HFFc6 (cell line): ENCODE data around the gene PRKG1. TPM values are rescaled to one million over a fixed set of nuclear protein-coding genes. Genes with fewer than 3 reads are reported as not detected.
A peak's percentile ranks its signal among the peaks of the same experiment; 100 is the strongest.

ENCODE experiments used
- DNase-seq: peaks from one replicate; pipeline ENCODE4 v3.0.0-alpha.2; 2018
- H3K27ac Mint-ChIP-seq: 2 replicates; pipeline ENCODE4 v1.8.0; 2020; ENCODE audit warnings: mild to moderate bottlenecking, mixed read lengths
- H3K27me3 Mint-ChIP-seq: 2 replicates; pipeline ENCODE4 v1.8.0; 2021; ENCODE audit warnings: mild to moderate bottlenecking, moderate library complexity, mixed read lengths; ENCODE audit not compliant: insufficient read depth
- H3K36me3 Mint-ChIP-seq: 2 replicates; pipeline ENCODE4 v1.8.0; 2021; ENCODE audit warnings: low read depth, mixed read lengths
- H3K4me1 Mint-ChIP-seq: 2 replicates; pipeline ENCODE4 v1.8.0; 2020; ENCODE audit warnings: low read depth, mixed read lengths
- H3K4me3 Mint-ChIP-seq: 2 replicates; pipeline ENCODE4 v1.8.0; 2020; ENCODE audit warnings: mild to moderate bottlenecking, moderate library complexity, mixed read lengths
- H3K9me3 Mint-ChIP-seq: 2 replicates; pipeline ENCODE4 v1.8.0; 2020; ENCODE audit warnings: mild to moderate bottlenecking, mixed read lengths
- total RNA-seq, 6 experiments: library from RNA; stranded (reverse); fragmentation: NEBNext Ultra II Directional; extraction: Animal tissue kit (Norgen Biotek cat#: 25700); gene quantifications; 2 replicates in 1 of 6; 3 replicates in 5 of 6; pipeline ENCODE4 v1.2.3, GENCODE V29; 2021
- TF ChIP-seq, protein P1 (sequence below): fragments of 200-600 bp; sonication (generic); IDR thresholded peaks from 2 replicates; pipeline ENCODE4 v1.5.0; 2021; ENCODE audit warnings: antibody characterized with exemption, mild to moderate bottlenecking

The PRKG1 gene
- total RNA-seq, 6 experiments from 2014 or later = 9.3 to 10.1 (median 9.8) TPM

GRCh38 chr10:52027055-52027705 is 952.9 kb downstream of the PRKG1 start:
- H3K4me1 Mint-ChIP-seq = no peaks in the 10 kb centered on the region; the same call in 1 of the 2 replicates

GRCh38 chr10:52028523-52028858 is 954.2 kb downstream of the PRKG1 start:
- H3K27ac Mint-ChIP-seq = no peak overlapping the region
- H3K9me3 Mint-ChIP-seq = no peaks in the 10 kb centered on the region
- H3K4me3 Mint-ChIP-seq = no peak overlapping the region
- H3K4me1 Mint-ChIP-seq = no peaks in the 10 kb centered on the region; the same call in 1 of the 2 replicates
- 0 out of 2 replicates have a peak, but pooled peaks cover 2% of the 10 kb centered on the region for H3K27me3 Mint-ChIP-seq
- H3K36me3 Mint-ChIP-seq = no peaks in the 10 kb centered on the region
- DNase-seq = no peak
- TF ChIP-seq, protein P1, sequence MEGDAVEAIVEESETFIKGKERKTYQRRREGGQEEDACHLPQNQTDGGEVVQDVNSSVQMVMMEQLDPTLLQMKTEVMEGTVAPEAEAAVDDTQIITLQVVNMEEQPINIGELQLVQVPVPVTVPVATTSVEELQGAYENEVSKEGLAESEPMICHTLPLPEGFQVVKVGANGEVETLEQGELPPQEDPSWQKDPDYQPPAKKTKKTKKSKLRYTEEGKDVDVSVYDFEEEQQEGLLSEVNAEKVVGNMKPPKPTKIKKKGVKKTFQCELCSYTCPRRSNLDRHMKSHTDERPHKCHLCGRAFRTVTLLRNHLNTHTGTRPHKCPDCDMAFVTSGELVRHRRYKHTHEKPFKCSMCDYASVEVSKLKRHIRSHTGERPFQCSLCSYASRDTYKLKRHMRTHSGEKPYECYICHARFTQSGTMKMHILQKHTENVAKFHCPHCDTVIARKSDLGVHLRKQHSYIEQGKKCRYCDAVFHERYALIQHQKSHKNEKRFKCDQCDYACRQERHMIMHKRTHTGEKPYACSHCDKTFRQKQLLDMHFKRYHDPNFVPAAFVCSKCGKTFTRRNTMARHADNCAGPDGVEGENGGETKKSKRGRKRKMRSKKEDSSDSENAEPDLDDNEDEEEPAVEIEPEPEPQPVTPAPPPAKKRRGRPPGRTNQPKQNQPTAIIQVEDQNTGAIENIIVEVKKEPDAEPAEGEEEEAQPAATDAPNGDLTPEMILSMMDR = no peak

More at GRCh38 chr10:52027055-52027705, 952.9 kb downstream of the PRKG1 start:
- no peak overlapping the region for H3K27ac Mint-ChIP-seq
- H3K27me3 Mint-ChIP-seq = 0 out of 2 replicates have a peak, but pooled peaks cover 2% of the 10 kb centered on the region
- DNase-seq = no peak
- H3K4me3 Mint-ChIP-seq = peak overlapping the region; percentile 3; the same call in 1 of the 2 replicates
- H3K36me3 Mint-ChIP-seq = no peaks in the 10 kb centered on the region
- no peaks in the 10 kb centered on the region for H3K9me3 Mint-ChIP-seq
- TF ChIP-seq, protein P1 = no peak

DNA sequence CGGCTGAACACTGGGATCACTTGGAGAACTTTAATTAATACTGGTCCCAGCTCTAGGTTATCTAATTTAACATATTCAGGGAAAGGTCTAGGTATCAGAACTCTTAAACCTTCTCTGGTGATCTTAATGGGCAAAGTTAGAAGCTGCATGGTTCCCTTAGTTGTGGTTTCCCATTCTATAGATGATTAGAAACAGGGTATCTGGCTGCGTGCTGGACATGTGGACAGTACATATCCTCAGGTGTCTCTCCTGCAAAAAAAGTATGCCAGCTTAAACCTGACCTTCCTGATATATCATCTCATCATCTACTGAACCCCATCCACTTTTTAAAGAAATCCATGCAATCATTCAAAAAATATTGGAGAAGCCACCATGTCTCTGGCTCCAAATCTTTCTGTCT is 955.3 kb downstream of the PRKG1 start:
- no peaks in the 10 kb centered on the region for H3K36me3 Mint-ChIP-seq
- H3K4me3 Mint-ChIP-seq = no peak overlapping the region
- H3K27me3 Mint-ChIP-seq = 0 out of 2 replicates have a peak, but pooled peaks cover 2% of the 10 kb centered on the region
- H3K9me3 Mint-ChIP-seq = no peaks in the 10 kb centered on the region
- no peak overlapping the region for H3K27ac Mint-ChIP-seq
- TF ChIP-seq, protein P1 = no peak
- DNase-seq = no peak
- H3K4me1 Mint-ChIP-seq = no peaks in the 10 kb centered on the region; the same call in 1 of the 2 replicates

DNA sequence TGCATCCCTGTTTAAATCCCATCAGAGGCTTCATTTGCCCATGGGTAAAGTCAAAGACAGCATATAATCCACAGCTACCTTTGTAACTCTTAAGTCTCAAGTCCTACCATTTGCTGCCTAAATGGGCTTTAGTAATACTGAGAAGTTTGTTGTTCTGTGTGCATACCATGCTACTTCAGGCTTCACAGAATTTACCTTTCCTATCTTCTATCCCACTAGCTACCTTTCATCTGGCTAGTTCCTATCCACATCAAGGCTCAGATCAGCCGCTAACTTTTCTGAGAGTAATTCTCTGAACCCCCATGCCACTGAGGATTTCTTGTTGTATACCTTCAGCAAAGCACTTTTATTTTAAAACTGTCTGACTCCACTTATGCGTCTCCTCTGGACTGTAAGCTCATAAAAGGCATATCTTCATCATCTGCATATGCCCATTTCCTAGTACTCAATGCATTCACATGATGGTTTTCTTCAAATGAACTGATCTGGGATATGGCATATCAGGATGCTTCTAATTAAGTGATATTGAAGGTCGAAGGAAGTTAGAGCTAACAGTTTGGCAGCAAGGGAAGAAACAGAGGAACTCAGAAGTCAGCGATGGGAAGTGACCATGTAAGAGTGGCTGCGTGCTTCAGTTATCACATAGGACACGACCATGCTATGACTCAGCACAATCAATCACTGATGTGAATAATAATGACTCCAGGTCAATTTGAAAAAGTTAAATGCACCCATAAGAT is 955.9 kb downstream of the PRKG1 start:
- DNase-seq = no peak
- TF ChIP-seq, protein P1 = no peak
- Mint-ChIP-seq H3K9me3 (no peaks in the 10 kb centered on the region), H3K4me3 (no peak overlapping the region), H3K27ac (no peak overlapping the region), H3K36me3 (no peaks in the 10 kb centered on the region), H3K4me1 (no peaks in the 10 kb centered on the region; the same call in 1 of the 2 replicates), H3K27me3 (0 out of 2 replicates have a peak, but pooled peaks cover 2% of the 10 kb centered on the region)

GRCh38 chr10:52030975-52031374 is 956.7 kb downstream of the PRKG1 start:
- TF ChIP-seq, protein P1 = no peak
- no peak overlapping the region for H3K27ac Mint-ChIP-seq
- peaks cover 2% of the 10 kb centered on the region; the same call in 1 of the 2 replicates for H3K27me3 Mint-ChIP-seq
- no peak for DNase-seq
- H3K9me3 Mint-ChIP-seq = no peaks in the 10 kb centered on the region
- H3K36me3 Mint-ChIP-seq = no peaks in the 10 kb centered on the region
- H3K4me3 Mint-ChIP-seq = no peak overlapping the region
- no peaks in the 10 kb centered on the region; the same call in 1 of the 2 replicates for H3K4me1 Mint-ChIP-seq
